HG03175 (cell line): ENCODE measurements around the gene GJA5.

Experiments
- ATAC-seq: cut with Tn5 transposase; IDR thresholded peaks from one replicate; pipeline ENCODE4 v1.9.1; 2021; ENCODE audit warnings: mild to moderate bottlenecking, moderate library complexity; ENCODE audit not compliant: unreplicated experiment

GJA5 gene

GRCh38 chr1:147760481-147761260 is at the start of gene GJA5:
Gene GJA5 (minus strand): TSS chr1:147760602. CDS start chr1:147759238, 1,364 bp downstream.
- ATAC-seq, result no peak

DNA sequence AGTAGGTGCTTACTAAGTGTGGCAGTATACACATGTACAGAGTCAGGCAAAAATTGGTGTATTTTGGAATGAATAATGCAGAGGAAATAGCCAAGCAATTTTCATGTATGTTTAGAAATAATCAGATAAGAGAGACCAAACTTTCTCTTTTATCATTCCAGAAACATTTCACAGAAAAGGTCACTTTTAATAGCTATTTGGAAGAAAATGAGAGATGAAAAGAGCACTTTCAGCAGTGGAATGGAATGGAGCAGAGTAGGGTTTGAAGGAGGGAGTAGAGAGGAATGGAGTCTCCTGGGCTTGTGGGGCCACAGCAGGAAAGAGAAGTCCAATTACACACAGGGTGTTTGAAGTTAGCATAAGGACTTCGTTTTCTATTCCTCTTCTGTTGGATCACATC is 48.8 kb upstream of the GJA5 start:
- ATAC-seq, result no peak

DNA sequence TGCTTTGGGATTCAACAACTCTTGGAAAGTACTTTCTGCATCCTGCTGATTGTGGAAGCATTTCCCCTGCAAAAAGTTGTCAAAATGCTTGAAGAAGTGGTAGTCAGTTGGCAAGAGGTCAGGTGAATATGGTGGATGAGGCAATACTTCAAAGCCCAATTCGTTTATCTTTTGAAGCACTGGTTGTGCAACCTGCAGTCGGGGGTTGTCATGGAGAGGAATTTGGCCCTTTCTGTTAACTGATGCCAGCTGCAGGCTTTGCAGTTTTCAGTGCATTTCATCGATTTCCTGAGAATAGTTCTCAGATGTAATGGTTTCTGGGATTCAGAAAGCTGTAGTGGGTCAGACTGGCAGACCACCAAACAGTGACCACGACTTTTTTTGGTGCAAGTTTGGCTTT is 47.6 kb upstream of the GJA5 start:
- no peak for ATAC-seq

DNA sequence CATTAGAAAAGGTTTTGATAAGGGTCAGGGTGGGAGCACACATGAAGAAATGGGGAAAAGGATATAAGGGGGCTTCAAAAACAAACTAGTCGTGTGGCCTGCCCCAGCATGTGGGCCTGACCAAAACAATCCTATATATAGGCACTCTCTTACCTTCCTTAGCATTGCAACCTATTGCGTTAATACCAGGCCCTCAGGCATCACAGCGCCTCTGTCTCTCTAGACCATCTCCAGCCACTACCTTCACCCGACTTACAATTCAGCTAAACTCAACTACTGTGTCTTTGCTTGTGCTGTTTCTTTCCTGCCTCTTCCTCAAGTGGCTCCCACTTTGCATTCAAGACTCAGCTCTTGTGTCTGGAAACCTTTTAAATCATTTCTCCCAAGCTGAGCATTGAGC is 47.0 kb upstream of the GJA5 start:
- ATAC-seq, result no peak

DNA sequence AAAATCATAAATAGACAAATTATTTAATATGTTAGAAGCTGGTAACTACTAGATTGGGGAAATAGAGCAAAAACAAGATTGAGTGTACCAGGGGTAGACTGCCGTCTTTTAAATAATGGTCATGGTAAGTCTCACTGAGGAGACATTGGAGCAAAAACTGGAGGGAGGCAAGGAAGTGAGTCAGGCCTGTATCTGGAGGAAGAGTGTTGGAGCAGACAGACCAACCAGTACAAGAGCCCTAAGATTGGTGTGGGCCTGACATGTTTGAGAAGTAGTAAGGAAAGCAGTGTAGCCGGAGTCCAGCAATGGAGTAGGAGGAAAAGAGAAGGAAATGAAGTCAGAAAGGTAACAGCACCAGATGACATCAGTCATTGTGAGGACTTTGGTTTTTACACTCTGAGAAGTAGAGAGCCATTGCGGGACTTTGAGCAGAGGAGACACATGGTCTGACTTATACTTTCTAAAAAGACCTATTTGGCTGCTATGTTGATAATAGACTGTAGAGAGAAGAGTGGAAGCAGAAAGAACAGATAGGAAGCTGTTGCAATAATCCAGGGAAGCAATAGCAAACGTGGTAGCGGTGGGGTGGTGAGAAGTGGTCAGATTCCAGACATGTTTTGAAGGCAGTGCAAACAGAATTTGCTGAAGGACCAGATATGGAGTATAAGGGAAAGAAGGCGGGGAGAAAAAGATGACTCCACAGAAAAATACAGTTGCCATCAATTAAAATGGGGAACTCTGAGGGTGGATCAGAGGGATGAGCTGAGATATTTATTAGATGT is 44.7 kb upstream of the GJA5 start:
- no peak for ATAC-seq

- no peak for ATAC-seq
These were observed 40.4 kb upstream of the GJA5 start for GRCh38 chr1:147800804-147801203.

GRCh38 chr1:147798731-147799130 is 38.3 kb upstream of the GJA5 start:
- ATAC-seq, result no peak

- no peak for ATAC-seq
These were observed 34.2 kb upstream of the GJA5 start for GRCh38 chr1:147794570-147794969.

DNA sequence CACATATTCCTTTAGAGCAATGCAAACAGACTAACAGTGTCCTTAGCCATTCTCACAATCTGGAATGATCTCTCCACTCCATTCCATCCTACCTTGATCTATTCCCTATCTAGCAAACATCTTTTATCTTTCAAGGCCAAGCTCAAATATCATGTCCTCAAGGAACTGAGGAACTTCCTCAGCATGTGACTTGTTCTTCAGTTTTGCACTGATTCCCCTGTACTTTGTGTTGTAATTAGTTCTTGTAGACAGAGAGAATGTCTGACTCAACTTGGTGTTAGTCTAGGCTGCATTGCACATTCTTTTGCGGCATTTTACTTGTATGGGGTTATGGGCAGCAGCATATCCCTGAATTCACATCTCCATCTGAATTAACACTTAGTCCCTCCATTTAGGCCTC is 31.5 kb upstream of the GJA5 start:
- ATAC-seq, result no peak

DNA sequence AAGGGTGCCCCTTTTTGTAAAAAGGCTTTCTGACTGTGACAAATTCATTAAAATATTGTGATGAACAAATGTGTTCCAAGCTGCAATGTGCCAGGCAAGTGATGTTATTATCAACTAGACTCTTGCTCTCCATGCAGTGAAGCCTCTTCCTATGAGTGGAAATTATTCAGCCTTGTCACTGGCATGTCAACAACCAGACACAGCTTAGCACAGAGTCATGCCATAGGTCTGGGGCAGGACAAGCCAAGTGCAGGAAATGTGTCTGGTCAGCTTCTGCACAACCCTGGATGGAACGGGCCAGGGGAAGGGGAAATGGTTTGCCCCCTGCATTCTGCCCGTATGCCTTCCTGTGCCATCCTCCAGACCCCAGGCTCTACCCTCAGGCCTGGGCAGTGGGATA is 27.4 kb upstream of the GJA5 start:
- ATAC-seq, result no peak

GRCh38 chr1:147786536-147786935 is 26.1 kb upstream of the GJA5 start:
- no peak for ATAC-seq

GRCh38 chr1:147785794-147786506 is 25.5 kb upstream of the GJA5 start:
- ATAC-seq, result no peak

DNA sequence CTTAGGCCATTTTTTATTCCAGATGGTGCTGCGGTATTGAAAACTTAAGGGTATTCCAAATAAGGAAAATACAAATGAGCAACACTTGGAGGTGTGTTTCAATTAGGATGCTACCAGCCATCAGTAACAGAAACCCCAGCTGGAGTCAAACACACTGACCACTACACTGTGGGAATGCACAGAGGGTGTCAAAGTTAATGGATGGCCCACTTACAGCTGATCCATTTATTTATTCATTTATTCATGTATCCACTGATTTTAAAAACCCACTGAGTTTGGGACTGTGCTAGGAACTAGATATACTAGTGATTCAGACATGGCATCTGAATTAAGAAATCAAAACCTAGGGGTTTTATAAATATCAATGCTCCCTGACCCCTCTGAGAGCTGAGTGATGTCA is 24.5 kb upstream of the GJA5 start:
- ATAC-seq, result no peak

- no peak for ATAC-seq
These were observed 20.7 kb upstream of the GJA5 start for GRCh38 chr1:147781056-147781471.

- no peak for ATAC-seq
These were observed 17.3 kb upstream of the GJA5 start for GRCh38 chr1:147777694-147778093.

GRCh38 chr1:147773215-147773715 is 12.9 kb upstream of the GJA5 start:
- ATAC-seq, result no peak

- no peak for ATAC-seq
These were observed 12.2 kb upstream of the GJA5 start for GRCh38 chr1:147772570-147772969.

DNA sequence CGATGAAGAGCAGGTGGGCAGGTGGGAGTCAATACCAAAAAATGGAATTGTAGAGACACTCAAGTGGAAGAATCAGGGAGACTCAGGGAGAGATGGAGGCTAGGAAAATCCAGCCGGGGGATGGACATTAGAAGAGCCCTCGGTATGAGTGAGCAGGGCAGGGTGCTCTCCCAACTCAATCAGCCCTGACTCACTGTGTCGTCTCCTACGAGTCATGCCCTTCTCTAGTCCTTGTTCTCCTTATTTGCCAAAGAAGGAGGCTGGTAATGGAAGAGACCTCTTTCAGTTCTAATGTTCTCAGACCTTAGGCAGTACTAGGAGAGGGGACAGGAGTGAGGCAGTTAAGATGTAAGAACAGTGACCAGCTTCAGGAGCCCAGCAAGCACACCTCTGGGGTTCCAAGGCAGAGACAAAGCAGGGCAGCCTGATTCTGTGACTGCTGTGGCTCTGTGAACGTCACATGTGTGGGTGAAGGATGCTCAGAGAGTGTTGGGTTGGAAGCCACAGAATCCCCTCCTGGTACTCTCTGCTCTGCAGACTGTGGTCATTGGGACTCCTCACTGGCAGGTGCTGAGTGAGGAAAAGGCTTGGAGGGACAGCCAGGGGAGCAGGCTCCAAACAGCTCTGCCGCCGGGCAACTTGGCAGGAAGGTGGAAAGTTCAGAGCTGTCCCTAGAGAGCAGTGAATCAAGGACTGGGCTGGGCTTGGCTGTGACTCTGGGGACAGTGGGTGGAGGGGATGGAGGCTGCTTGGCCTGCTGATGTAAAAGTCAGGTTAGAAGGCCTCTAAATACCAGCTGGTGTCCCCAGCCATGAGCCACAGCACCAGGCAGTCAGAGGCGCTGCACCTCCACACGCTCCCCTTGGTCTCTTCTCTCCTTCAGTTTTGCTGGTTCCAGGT is 11.1 kb upstream of the GJA5 start:
- no peak for ATAC-seq

DNA sequence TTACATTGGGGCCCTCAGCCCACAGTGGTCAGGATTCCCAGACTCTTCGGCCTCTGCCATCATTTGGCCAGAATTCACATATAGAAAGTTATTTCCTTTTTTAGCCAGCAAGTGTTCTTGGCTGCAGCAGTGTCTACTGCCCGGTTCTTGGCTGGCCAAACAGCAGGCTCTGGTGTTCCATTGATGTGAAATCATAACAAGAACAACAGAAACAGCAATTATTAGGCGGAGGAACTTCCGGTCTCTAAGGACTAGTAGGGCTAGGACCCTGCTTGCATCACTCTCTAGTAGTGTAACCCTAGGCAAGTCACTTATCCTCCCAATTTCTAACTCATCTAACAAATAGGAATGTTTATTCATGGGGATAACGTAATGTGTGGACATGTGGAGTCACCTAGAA is 8.7 kb upstream of the GJA5 start:
- no peak for ATAC-seq

DNA sequence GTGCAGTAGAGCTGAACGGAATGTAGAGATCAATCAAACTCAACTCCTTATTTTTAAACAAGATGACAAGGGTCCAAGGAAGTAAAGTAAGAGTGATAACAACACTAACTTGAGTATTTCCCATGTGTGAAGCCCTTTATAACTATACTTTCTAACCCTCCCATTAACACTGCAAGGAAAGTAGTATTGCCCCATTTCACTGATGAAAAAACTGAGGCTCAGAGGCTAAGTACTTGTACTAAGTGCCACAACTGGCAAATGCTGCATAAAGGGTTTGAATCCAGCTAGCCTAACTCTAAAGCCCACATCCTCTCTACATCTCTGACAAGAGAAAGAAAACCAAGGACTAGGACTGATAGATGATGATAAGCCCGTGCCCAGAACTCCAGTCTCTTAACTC is 8.2 kb upstream of the GJA5 start:
- no peak for ATAC-seq
